K562 (cell line): ENCODE results near the gene TEX101. TPM values are rescaled to one million over a fixed set of nuclear protein-coding genes. Genes with fewer than 3 reads are reported as not detected.

ENCODE experiments used
- ATAC-seq: fragments of 200-7000 bp; cut with Tn5 transposase; 3 replicates; pipeline ENCODE4 v1.9.1; 2020; ENCODE audit warnings: moderate library complexity
- BruUV-seq: library from RNA; stranded (reverse); fragments of 400-500 nt; replicated peaks from 2 replicates; lab custom pipeline; 2021; lab: Mats Ljungman, UMichigan
- CTCF ChIA-PET: fragments of 300-600 bp; formaldehyde crosslinking; extraction: SDS; loops from one replicate; lab custom pipeline; 2021; ENCODE audit warnings: low intra/inter-chr PET ratio; lab: Yijun Ruan, JAX
- POLR2A ChIA-PET: fragments of 300-600, 350-650 bp; sonication (Branson Sonifier 250); formaldehyde crosslinking; extraction: SDS; loops from one replicate; lab custom pipeline; 2021; ENCODE audit warnings: antibody characterized with exemption, inconsistent platforms; lab: Yijun Ruan, JAX
- DNase-seq, 4 experiments: peaks; one replicate each; pipeline versions ENCODE4 v3.0.0 to v3.0.0-alpha.2; 2011 to 2018; ENCODE audit warnings: low spot score in 3 of 4, mixed read lengths in 3 of 4; ENCODE audit errors: extremely low read depth in 1 of 4
- FAIRE-seq: peaks from 2 replicates; lab custom pipeline; 2011; peaks lifted over from hg19 to GRCh38; lab: Jason Lieb, UNC
- H2AFZ ChIP-seq: 2 replicates; pipeline ENCODE4 v1.6.0; 2011; ENCODE audit warnings: low read depth, low read length, control low read depth, inconsistent platforms
- H3K27ac ChIP-seq: fragments of 200-600 bp; 3 replicates; pipeline ENCODE4 v1.8.0; 2011; ENCODE audit warnings: low read depth, mild to moderate bottlenecking, control low read depth, inconsistent platforms, low read length, moderate library complexity, mixed read lengths; ENCODE audit errors: extremely low read depth
- H3K27me3 ChIP-seq, 2 experiments: fragments of 300-600 bp in 1 of 2; 2 replicates in 1 of 2; 3 replicates in 1 of 2; pipeline versions ENCODE4 v1.6.0 to v1.8.0; 2011; ENCODE audit warnings: inconsistent platforms in 2 of 2, low read length in 2 of 2, mild to moderate bottlenecking in 1 of 2, mixed read lengths in 1 of 2, moderate library complexity in 1 of 2; ENCODE audit not compliant: control insufficient read depth in 2 of 2, insufficient read depth in 2 of 2
- H3K36me3 ChIP-seq: fragments of 300-600 bp; 3 replicates; pipeline ENCODE4 v1.8.0; 2011; ENCODE audit warnings: mild to moderate bottlenecking, low read length, inconsistent platforms; ENCODE audit not compliant: control insufficient read depth, insufficient read depth
- H3K4me1 ChIP-seq, 2 experiments: fragments of 200-600 bp in 1 of 2; replicated peaks in 1 of 2; 2 replicates in 1 of 2; 3 replicates in 1 of 2; pipeline versions ENCODE4 v1.5.1 to v1.8.0; 2011; ENCODE audit warnings: inconsistent platforms in 2 of 2, low read length in 2 of 2, mild to moderate bottlenecking in 1 of 2, mixed read lengths in 1 of 2, moderate library complexity in 1 of 2; ENCODE audit not compliant: control insufficient read depth in 2 of 2, insufficient read depth in 2 of 2
- H3K4me2 ChIP-seq: 2 replicates; pipeline ENCODE4 v1.6.1; 2011; ENCODE audit warnings: low read length, control low read depth, inconsistent platforms, mixed read lengths; ENCODE audit not compliant: insufficient read depth
- H3K4me3 ChIP-seq: fragments of 200-600 bp; sonication (generic), shearing (Covaris generic); 2 replicates; pipeline ENCODE4 v1.5.1; 2016; ENCODE audit warnings: control low read depth, inconsistent platforms
- H3K79me2 ChIP-seq: fragments of 200-600 bp; 3 replicates; pipeline ENCODE4 v1.8.0; 2011; ENCODE audit warnings: low read length, inconsistent platforms; ENCODE audit not compliant: control insufficient read depth, insufficient read depth
- H3K9ac ChIP-seq, 2 experiments: 2 replicates each; pipeline versions ENCODE4 v1.6.0 to v1.6.1; 2011; ENCODE audit warnings: low read depth in 2 of 2, low read length in 2 of 2, control low read depth in 1 of 2, inconsistent platforms in 1 of 2, mild to moderate bottlenecking in 1 of 2, mixed read lengths in 1 of 2; ENCODE audit not compliant: insufficient read depth in 1 of 2
- H3K9me1 ChIP-seq: one replicate; pipeline ENCODE4 v1.6.0; 2011; ENCODE audit warnings: inconsistent platforms, mild to moderate bottlenecking, low read length, moderate library complexity; ENCODE audit not compliant: control insufficient read depth, insufficient read depth
- H3K9me3 ChIP-seq: replicated peaks from 2 replicates; pipeline ENCODE4 v1.5.1; 2011; ENCODE audit warnings: low read depth, low read length, inconsistent platforms; ENCODE audit not compliant: control insufficient read depth, insufficient read depth
- H4K20me1 ChIP-seq: replicated peaks from 2 replicates; pipeline ENCODE4 v1.6.1; 2011; ENCODE audit warnings: low read length, inconsistent platforms, mixed read lengths; ENCODE audit not compliant: control insufficient read depth, insufficient read depth
- BCOR ChIP-seq: fragments of 450-650 bp; IDR thresholded peaks from 2 replicates; pipeline ENCODE4 v1.6.1; 2016
- PHF21A ChIP-seq: fragments of 450-650 bp; IDR thresholded peaks from 2 replicates; pipeline ENCODE4 v1.6.1; 2017; ENCODE audit warnings: low read depth, borderline replicate concordance
- PHTF2 ChIP-seq: fragments of 250-450 bp; sonication (Bioruptor Pico); IDR thresholded peaks from 2 replicates; pipeline ENCODE4 v1.5.0; 2021; ENCODE audit warnings: mild to moderate bottlenecking
- PPARD ChIP-seq: fragments of 250-450 bp; sonication (Bioruptor Pico); IDR thresholded peaks from 2 replicates; pipeline ENCODE4 v1.8.0; 2022; ENCODE audit warnings: inconsistent platforms, mild to moderate bottlenecking, moderate library complexity
- PTRF ChIP-seq: fragments of 450-650 bp; IDR thresholded peaks from 2 replicates; pipeline ENCODE4 v1.6.1; 2016; ENCODE audit warnings: mild to moderate bottlenecking, missing genetic modification characterization, missing compliant biosample characterization
- RBM17 ChIP-seq: fragments of 200-400 bp; formaldehyde crosslinking; IDR thresholded peaks from 2 replicates; pipeline ENCODE4 v1.6.1; 2017; ENCODE audit warnings: low read depth, mild to moderate bottlenecking, low read length, borderline replicate concordance
- RUNX1 ChIP-seq: sonication (generic); IDR thresholded peaks from 2 replicates; pipeline ENCODE4 v1.6.1; 2016; ENCODE audit warnings: antibody characterized with exemption, low read depth
- SMARCC2 ChIP-seq: fragments of 450-650 bp; IDR thresholded peaks from 2 replicates; pipeline ENCODE4 v1.6.1; 2017; ENCODE audit warnings: antibody characterized with exemption, moderate library complexity, mild to moderate bottlenecking, low read depth
- SOX6 ChIP-seq: fragments of 450-650 bp; IDR thresholded peaks from 2 replicates; pipeline ENCODE4 v1.6.1; 2014; ENCODE audit warnings: mild to moderate bottlenecking
- ZKSCAN1 ChIP-seq: fragments of 150-350 bp; IDR thresholded peaks from 2 replicates; pipeline ENCODE4 v1.6.1; 2016; ENCODE audit warnings: low read depth, low read length
- ZNF274 ChIP-seq: IDR thresholded peaks from 2 replicates; pipeline ENCODE4 v1.6.1; 2011; ENCODE audit warnings: low read depth, mild to moderate bottlenecking, low read length, moderate library complexity, borderline replicate concordance
- ZNF282 ChIP-seq: sonication (generic); formaldehyde crosslinking; IDR thresholded peaks from 2 replicates; pipeline ENCODE4 v1.8.1; 2023; ENCODE audit warnings: missing genetic modification reagents
- WGBS: fragments of 100-300 bp; shearing (Covaris generic); methylation state at CpG from one replicate; pipeline ENCODE4 v1.1.6; 2016; ENCODE audit warnings: low coverage, mixed read lengths; ENCODE audit not compliant: insufficient coverage; ENCODE audit errors: missing lambda C conversion rate; 5-methylcytosine and 5-hydroxymethylcytosine counted together
- in situ Hi-C: fragments of 300-500 bp; cut with MboI; formaldehyde crosslinking; loops from 4 replicates; pipeline ENCODE4 v1.15.0; 2018; ENCODE audit warnings: inconsistent platforms, mixed read lengths
- intact Hi-C: fragments of 100-400 bp; cut with micrococcal nuclease; formaldehyde crosslinking; loops from 2 replicates; pipeline ENCODE4 v1.14.2; 2022
- polyA plus RNA-seq, 8 experiments: library from polyadenylated mRNA; depleted of rRNA in 4 of 8; stranded (reverse) in 5 of 8; unstranded in 3 of 8; fragments of >200 nt; fragmentation: Nextera tagmentation in 2 of 8; fragmentation: Illumina TruSeq in 1 of 8; extraction: Ambion mirVana in 2 of 8; extraction: Trizol in 1 of 8; gene quantifications; 2 replicates each; pipeline versions ENCODE4 v1.2.1 to v1.2.3, GENCODE V29; 2011 to 2014; ENCODE audit warnings: inconsistent platforms in 1 of 8, missing spikeins in 1 of 8
- total RNA-seq, 7 experiments: library from RNA; depleted of rRNA in 6 of 7; stranded (reverse); fragments of >200 nt in 6 of 7; fragmentation: Illumina TruSeq in 2 of 7; extraction: Trizol in 2 of 7; gene quantifications; 2 replicates each; pipeline versions ENCODE4 v1.2.1 to v1.2.3, GENCODE V29; 2011 to 2021; ENCODE audit warnings: low replicate concordance in 1 of 7
- TF ChIP-seq, protein P1 (sequence below): fragments of 150-350 bp; conservative IDR thresholded peaks from 2 replicates; pipeline ENCODE4 v1.6.1; 2014; ENCODE audit warnings: low read length
- TF ChIP-seq, protein P2 (sequence below): sonication (generic); formaldehyde crosslinking; IDR thresholded peaks from 2 replicates; pipeline ENCODE4 v1.8.0; 2022; ENCODE audit warnings: missing genetic modification reagents, mild to moderate bottlenecking, moderate library complexity, borderline replicate concordance

TEX101 gene
- total and polyA plus RNA-seq, 9 of the 15 experiments (the other 6 are each of a cell fraction or from before 2014, with no cell fraction given) = 0.10 to 0.36 (median 0.14) TPM; not detected in 6

DNA sequence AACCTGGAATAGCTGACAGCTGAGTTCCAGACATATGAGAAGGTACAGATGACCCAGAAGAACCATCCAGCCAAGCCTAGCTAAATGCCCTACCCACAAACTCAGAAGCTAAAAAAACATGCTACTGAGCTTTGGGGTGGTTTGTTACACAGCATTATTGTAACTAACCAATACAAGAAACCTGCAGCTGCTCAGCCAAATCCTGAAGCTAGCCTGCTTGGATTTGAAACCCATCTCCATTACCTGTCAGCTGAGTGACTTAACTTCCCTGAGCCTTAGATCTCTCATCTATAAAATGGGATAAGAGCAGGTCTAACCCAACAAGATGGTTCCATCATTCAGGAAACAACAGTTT is 25.0 kb downstream of the TEX101 start:
- TF ChIP-seq, protein P1, sequence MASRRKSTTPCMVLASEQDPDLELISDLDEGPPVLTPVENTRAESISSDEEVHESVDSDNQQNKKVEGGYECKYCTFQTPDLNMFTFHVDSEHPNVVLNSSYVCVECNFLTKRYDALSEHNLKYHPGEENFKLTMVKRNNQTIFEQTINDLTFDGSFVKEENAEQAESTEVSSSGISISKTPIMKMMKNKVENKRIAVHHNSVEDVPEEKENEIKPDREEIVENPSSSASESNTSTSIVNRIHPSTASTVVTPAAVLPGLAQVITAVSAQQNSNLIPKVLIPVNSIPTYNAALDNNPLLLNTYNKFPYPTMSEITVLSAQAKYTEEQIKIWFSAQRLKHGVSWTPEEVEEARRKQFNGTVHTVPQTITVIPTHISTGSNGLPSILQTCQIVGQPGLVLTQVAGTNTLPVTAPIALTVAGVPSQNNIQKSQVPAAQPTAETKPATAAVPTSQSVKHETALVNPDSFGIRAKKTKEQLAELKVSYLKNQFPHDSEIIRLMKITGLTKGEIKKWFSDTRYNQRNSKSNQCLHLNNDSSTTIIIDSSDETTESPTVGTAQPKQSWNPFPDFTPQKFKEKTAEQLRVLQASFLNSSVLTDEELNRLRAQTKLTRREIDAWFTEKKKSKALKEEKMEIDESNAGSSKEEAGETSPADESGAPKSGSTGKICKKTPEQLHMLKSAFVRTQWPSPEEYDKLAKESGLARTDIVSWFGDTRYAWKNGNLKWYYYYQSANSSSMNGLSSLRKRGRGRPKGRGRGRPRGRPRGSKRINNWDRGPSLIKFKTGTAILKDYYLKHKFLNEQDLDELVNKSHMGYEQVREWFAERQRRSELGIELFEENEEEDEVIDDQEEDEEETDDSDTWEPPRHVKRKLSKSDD = no peak
- TF ChIP-seq BCOR = 0 out of 2 replicates have a peak, but pooled peaks have one; percentile 16
- H4K20me1 ChIP-seq = no peaks in the 10 kb centered on the region
- H3K27me3 ChIP-seq = peaks cover 0 to 4% of the 10 kb centered on the region in 2 experiments; a peak in 1 of 5 replicates
- CTCF ChIA-PET = no interaction called here
- ATAC-seq (no peak), FAIRE-seq (no peak), DNase-seq (no peak)
- BruUV-seq = no TSS peak
- H3K4me3 ChIP-seq = no peak overlapping the region
- H3K27ac ChIP-seq = no peak overlapping the region
- peaks cover under 1 to 5% of the 10 kb centered on the region in 2 experiments; a peak in 4 of 5 replicates for H3K4me1 ChIP-seq
- no peak overlapping the region for H2AFZ ChIP-seq
- intact Hi-C loops = loop anchor here (10.0 kb wide), 2 partner anchors 185 to 215 kb away; no protein-coding TSS in a partner anchor
- no peaks in the 10 kb centered on the region for H3K9me1 ChIP-seq
- H3K36me3 ChIP-seq = no peaks in the 10 kb centered on the region
- H3K79me2 ChIP-seq = no peaks in the 10 kb centered on the region
- H3K4me2 ChIP-seq = no peak overlapping the region
- no peaks in the 10 kb centered on the region; the same call in 1 of the 2 replicates for H3K9me3 ChIP-seq
- in situ Hi-C loops = no loop called here
- H3K9ac ChIP-seq = no peak overlapping the region
- POLR2A ChIA-PET = interaction anchor here (1.0 to 2.1 kb wide), 2 partner anchors 81 to 370 kb away, joined by 3 to 6 read pairs; no protein-coding TSS in a partner anchor

DNA sequence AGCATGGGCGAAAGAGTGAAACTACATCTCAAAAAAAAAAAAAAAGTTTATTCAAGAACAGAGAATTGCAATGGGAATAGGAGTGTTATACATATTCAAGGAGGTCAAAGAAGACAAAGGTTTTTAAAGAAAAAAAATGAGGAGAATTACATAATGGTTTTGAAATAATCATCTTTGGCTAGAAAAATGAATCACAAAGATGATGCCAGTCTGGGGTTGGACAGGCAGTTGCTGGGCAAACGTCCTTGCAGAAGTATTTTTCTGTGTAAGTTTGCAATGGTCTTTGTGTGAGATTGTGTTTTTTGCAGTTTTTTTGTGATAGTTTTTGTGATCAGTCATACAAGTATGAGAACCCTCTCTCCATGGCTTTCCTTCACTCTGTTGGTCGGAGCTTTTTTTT is 27.0 kb downstream of the TEX101 start:
- Histone ChIP-seq H3K27ac (no peak overlapping the region), H3K9me1 (no peaks in the 10 kb centered on the region), H3K36me3 (no peaks in the 10 kb centered on the region), H3K4me1 (peaks cover 3 to 10% of the 10 kb centered on the region in 2 experiments; a peak in 4 of 5 replicates), H4K20me1 (no peaks in the 10 kb centered on the region), H3K9ac (no peak overlapping the region), H3K9me3 (no peaks in the 10 kb centered on the region; the same call in 1 of the 2 replicates), H3K4me3 (no peak overlapping the region), H3K79me2 (no peaks in the 10 kb centered on the region), H3K4me2 (no peak overlapping the region), H3K27me3 (no peaks in the 10 kb centered on the region), H2AFZ (no peak overlapping the region)
- no TSS peak for BruUV-seq
- in situ Hi-C loops = no loop called here
- 14% methylated on average over 3 of the region's 3 CpGs for WGBS
- intact Hi-C loops = loop anchor here (10.0 kb wide), 2 partner anchors 183 to 213 kb away; no protein-coding TSS in a partner anchor
- no peak for FAIRE-seq
- ChIA-PET CTCF (no interaction called here), POLR2A (interaction anchor here (1.2 kb wide), 1 partner anchor 21 kb away, joined by 6 read pairs; no protein-coding TSS in a partner anchor)
- no peak for DNase-seq
- no peak for ATAC-seq
- TF ChIP-seq ZNF274 (no peak), SMARCC2 (no peak), PHF21A (no peak), PPARD (CRISPR knock-in tag) (no peak), PHTF2 (no peak), ZNF282 (no peak), RBM17 (no peak), PTRF (tag) (no peak), ZKSCAN1 (no peak), RUNX1 (no peak), SOX6 (no peak)
- TF ChIP-seq, protein P2, sequence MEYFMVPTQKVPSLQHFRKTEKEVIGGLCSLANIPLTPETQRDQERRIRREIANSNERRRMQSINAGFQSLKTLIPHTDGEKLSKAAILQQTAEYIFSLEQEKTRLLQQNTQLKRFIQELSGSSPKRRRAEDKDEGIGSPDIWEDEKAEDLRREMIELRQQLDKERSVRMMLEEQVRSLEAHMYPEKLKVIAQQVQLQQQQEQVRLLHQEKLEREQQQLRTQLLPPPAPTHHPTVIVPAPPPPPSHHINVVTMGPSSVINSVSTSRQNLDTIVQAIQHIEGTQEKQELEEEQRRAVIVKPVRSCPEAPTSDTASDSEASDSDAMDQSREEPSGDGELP (CRISPR knock-in tag) = no peak
